Measurements from ENCODE around the gene RIOX2.
"Not testable (repeated sequence)": the region's sequence is repeated elsewhere in the genome, so short reads cannot be mapped to it uniquely, and the experiment has no call there.

Gene RIOX2

DNA sequence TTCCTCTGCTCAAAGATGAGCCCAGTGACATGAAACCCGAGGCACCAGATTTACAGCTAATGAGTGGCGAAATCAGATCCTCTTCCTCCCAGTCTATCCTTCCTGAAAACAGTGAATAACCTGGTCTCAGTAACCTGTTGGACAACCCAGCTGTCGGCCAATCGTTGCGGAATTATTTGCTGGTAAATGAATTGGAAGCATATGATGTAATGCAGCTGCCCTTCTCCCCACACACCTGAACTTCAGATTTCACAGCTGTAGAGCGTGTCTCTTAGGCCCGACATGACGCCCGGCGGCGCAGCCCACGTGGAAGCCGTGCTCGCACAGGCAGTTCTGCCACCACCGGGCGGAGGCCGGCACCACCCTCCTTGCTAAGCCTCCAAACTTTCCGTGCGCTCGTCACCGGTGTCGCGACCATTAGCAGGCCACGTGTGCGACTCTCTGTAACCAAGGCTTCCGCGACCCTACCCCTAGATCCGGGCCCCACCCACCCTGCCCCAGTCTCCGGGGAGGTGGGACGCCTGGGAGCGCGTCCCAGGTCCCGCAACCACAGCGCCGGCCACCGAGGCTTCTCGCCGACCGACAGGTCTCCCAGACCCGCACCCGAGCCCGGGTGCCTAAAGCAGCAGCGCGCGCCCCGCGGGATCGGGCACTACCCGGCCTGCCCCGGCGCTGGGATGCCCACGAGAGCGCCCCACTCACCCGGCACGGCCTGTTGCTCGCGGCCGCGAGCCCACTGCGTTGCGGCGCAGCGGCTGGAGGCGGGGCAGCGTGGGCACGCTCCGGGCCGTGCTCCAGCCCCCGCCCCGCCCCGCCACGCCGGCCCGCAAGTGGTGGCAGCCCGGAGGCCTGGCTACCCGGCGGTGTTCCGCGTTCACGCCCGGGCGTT, at the start of gene RIOX2:
RIOX2 (minus strand) TSS at position 753 of the 889 bp plus-strand sequence. CDS start 4,838 bp downstream, outside the sequence.
- peak; percentile 79 to 83 for DNase-seq

- DNase-seq: no peak
Measured at GRCh38 chr3:98020412-98020811, 48.2 kb upstream of the RIOX2 start.

GRCh38 chr3:98018301-98018700, 46.1 kb upstream of the RIOX2 start:
- DNase-seq: no peak

- no peak for DNase-seq
Measured at GRCh38 chr3:98014268-98014585, 42.0 kb upstream of the RIOX2 start.

DNA sequence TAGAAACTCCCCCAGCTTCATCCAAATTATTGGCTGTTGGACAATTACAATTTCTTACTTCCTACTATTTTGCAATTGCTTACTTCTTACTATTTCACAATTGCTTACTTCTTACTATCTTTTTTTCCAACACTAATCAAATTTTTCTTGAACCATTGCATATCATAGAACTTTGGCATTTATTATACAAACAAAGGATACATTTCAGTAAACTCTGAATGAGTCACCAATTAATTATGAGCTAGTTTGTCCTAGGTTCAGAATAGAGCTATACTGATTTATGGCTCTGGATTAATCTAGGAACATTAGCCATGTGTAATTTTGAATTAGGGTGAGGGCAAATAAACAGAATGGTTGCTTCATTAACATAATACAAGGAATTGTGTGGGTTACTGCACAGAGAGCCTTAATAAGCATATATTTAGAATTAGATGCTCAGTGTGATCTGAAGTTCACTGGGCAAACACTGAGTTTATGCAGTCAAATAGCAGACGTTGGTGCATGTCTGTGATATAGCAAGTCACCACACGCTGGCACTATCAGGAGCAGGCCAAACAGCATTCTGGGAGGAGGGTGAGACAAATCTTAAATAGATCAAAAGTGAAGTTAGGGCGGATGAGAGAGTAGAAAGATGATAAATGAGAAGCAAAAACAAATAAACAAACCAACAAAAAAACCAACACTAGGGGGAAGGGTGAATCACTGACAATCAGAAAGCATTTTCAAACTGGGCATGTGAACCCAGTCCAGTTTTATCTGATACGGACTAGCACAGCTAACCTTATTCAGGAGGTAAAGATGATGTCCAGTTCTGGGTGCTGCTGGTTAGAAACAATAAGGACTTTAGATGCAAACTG, 41.4 kb upstream of the RIOX2 start:
- DNase-seq: no peak

DNA sequence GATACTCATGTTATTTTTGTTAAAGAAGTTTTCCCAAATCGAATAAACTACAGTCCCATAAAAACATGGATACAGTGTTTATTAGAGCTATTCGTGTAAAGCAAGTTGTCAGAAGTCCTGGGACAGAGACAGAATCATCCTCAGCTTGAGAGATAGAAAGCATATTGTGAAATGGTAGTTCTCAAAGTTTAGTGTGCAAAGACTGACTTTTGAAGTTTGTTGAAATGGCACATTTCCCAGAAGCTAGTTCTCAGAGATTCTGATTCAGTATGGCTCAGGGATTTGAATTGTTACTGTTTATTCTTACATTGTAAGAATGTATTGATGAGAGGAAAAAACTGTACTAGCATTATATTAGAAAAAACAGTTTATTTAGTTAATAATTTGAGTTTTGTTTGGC, 40.7 kb upstream of the RIOX2 start:
- no peak for DNase-seq

DNA sequence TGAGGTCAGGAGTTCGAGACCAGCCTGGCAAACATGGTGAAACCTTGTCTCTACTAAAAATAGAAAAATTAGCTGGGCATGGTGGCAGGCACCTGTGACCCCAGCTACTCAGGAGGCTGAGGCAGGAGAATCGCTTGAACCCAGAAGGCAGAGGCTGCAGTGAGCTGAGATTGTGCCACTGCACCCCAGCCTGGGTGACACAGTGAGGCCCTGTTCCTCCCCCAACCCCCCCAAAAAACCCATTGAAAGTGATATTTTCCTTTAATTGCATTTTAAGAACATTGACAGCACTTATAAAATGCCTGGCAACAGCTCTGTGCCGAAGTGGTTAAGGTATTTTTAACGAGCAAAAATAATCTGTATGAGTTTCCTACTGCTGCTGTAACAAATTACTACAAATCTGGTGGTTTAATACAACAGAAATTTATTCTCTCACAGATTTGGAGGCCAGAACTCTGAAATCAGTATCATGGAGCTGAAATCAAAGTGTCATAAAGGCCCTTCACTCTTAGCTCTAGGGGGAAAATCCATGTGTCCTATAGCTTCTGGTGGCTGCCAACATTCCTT, 38.7 kb upstream of the RIOX2 start:
- DNase-seq: not testable (repeated sequence)

GRCh38 chr3:98010194-98010882, 38.1 kb upstream of the RIOX2 start:
- no peak for DNase-seq

GRCh38 chr3:98008855-98009254, 36.6 kb upstream of the RIOX2 start:
- no peak for DNase-seq

DNA sequence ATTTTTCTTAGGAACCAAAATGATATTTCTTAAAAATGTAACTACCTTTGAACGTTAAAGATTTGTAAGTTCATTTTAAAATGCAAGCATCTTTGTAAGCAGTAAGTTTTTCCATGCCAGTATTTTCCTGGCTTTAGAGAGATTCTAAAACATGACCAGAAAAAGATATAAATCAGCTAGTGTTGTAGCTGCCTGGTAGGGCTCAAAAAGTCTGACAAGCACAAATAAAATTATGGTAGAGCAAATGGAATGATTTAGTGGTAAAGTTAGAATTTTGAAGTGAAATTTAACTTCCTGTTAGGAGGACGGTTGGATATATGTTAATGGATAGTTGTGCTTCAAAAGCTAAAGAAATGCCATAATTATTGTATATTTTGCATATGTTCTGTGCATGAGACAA, 33.2 kb upstream of the RIOX2 start:
- no peak for DNase-seq

- no peak for DNase-seq
Measured at GRCh38 chr3:98004721-98005120, 32.5 kb upstream of the RIOX2 start.

- DNase-seq: no peak
Measured at GRCh38 chr3:98003306-98003969, 31.2 kb upstream of the RIOX2 start.

GRCh38 chr3:98002717-98003116, 30.5 kb upstream of the RIOX2 start:
- DNase-seq: no peak

DNA sequence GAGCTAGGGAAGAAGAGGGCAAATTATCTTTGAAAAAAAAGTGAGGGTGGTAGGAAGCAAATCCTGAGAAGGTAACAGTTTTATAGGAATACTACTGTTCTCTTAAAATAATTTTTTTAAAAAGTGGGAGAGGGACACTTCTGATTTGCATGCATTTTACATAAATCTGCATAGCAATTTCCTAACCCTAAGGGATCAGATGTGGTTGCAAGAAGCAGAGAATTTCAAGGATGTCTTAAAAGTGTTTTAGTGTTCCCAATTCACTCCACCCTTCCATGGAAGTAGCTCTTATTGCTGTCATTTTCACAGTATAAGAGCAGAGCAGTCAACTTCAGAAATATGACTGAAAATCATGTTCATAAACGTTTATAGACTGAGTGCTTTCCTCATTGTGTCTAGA, 27.8 kb upstream of the RIOX2 start:
- no peak for DNase-seq

DNA sequence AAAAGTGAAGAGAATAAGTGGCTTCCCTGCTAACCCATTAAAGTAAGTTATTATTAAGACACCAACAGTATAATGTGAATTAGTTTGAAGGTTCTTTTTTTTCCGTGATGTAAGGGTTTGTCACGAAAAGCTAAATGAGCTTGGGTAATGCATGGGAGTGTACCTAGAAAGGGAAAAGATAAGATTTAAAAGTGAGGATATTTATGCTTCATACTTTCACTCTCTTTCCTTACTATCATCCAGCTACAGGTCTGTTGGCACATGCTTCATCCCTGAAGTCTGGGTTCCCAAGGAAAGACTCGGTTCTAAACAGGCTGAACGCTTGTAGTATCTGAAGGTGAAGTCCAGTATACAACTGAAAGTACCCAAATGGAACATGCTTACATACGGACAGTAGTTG, 26.9 kb upstream of the RIOX2 start:
- no peak for DNase-seq

GRCh38 chr3:97996988-97997387, 24.8 kb upstream of the RIOX2 start:
- no peak for DNase-seq

DNA sequence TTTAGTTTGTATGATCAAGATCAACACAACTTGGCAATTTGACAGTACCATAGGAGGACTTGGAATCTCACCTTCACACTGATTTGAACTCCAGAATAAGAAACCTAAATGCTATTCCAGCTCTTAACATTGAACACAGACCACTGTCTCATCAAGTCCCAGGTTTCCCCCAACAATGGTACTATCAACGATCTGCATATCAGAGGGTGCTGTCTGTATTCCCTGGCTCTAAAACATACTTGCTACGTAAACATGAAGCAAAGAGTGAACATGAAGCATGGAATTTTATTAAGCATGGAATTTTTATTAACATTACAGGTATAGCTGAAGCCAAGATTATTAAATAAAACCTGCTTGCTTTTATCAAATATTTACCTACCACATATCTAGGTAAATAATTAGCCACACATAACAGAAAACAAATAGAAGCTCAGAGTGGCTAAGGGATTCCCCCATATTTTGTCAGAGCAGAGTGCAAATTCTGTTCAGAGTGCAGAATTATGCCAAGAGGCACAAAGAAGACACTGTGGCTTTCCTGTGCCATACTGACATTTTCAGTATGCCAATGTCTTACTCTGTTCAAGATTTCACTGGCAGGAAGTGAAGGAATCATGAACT, 22.2 kb upstream of the RIOX2 start:
- DNase-seq: no peak

GRCh38 chr3:97993526-97993925, 21.3 kb upstream of the RIOX2 start:
- DNase-seq: no peak

- no peak for DNase-seq
Measured at GRCh38 chr3:97992547-97993173, 20.4 kb upstream of the RIOX2 start.

DNA sequence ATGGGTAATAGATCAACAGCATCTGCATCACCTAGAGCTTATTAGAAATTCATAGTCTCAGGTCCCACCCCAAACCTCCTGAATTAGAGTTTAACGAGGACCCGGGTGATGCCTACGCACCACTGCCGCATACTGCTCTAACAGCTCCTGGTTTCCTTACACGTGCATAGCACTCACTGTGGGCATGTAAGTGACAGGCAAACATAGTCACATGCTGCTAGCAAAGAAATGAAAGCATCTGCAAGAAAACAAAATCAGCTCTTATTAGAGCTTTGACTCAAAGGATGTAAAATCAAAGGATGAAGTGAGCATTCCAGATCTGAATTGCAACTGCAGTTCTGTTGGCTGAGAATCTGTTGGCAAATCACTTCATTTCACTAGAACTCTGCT, 19.1 kb upstream of the RIOX2 start:
- DNase-seq: no peak

- peak in 1 of 2 donors; percentile 22 for DNase-seq
Measured at GRCh38 chr3:97990624-97991292, 18.5 kb upstream of the RIOX2 start.

Data from stimulated activated CD4-positive, alpha-beta T cell treated with anti-CD3 and anti-CD28 coated beads, Interleukin-2, amount 100 ng/mL, for 24 hours (primary cell).